GM19043 (cell line): ENCODE results near the gene SCAF8.

Experiments
- ATAC-seq: cut with Tn5 transposase; IDR thresholded peaks from one replicate; pipeline ENCODE4 v1.9.1; 2021; ENCODE audit warnings: low read depth; ENCODE audit not compliant: unreplicated experiment

The SCAF8 gene

DNA sequence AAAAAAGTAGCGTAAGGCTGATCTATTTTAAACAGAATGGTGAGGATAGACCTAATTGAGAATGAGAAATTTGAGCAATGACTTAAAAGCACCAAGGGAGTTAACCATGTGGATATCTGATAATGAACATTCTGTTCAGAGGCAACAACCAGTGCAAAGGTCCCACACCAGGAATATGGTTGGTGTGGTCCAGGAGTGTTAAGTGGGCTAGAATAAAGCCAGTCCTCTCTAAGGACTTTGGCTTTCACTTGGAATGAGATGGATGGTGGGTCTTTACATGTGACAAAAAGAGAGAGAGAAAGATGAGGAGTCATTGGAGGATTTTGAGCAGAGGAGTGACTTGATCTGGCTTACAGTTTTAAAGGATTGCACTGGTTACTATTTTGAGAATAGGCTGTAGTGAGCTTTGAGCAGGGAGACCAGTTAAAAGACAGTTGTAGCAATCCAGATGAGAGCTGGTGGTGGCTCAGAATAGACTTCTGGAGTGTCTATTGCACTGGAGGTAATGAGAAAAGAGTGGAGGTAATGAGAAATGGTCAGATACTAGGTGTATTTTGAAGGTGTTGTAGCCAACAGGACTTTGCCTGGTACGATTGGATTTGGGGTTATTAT lies 89.8 kb downstream of the SCAF8 start:
- no peak for ATAC-seq

DNA sequence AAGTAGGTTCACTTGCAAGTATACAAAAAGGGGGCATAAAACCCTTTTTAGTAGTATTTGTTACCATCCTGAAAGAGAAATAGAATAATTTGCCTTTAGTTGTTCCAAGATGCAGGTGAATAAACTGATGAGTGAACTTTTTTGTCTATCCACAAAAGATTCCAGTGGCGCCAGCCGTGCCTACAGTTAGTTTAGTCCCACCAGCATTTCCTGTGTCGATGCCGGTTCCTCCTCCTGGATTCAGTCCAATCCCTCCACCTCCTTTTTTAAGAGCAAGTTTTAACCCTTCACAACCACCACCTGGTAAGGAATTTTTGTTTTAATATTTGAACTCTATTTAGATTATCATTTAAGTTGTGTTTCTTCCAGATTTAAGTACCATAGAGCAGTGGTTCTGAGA lies 90.9 kb downstream of the SCAF8 start:
- no peak for ATAC-seq

DNA sequence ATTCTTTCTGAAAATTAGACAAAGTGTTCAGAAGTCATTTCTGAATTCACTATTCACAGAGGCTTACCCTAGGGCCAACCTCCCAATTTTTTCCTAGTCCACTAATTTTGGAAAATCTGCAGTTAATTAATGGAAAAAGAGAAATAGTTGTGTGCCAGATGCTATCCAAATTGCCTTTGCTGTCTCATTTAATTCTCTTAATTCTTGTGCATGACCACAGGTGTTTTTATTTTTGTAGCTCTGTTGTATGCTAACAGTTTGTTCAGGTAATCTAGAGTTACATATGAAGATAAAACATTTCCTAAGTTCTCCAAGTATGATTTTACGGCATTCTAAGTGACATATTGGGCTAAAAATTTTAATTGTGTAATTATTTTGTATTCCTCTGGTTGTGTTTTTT lies 96.8 kb downstream of the SCAF8 start:
- ATAC-seq: no peak

DNA sequence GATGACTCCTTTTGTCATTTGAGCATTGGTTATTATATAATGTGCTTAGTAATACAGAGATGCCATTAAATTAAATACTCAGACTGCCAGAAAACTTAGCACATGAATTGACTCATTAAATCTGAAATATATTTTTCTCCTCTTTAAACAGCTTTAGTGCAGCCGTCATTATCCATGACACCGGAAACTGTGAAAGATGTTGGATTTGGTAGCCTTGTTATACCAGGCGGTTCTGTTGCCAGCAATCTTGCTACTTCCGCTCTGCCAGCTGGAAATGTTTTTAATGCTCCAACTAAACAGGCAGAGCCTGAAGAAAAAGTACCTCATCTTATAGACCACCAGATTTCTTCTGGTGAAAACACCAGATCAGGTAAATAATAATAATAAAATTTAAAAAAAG lies 97.6 kb downstream of the SCAF8 start:
- ATAC-seq: no peak

DNA sequence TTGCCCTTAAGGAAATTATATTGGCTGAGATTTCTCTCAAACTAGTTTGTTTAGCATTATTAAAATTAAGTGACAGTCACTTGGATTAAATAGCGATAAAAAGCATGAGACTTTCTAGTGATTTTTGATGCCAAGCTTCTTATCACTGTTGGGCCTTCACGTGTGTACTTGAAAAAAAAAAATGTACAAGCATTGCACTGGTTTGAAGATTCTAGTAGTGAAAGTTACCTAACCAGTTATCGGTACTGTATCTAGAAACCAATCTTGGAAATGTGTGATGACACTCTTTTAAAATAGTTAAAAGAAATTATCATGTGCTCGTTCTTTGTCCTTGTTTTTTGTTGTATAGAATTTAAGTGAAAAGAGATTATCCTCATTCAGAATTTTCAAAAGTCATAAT lies 102.1 kb downstream of the SCAF8 start:
- ATAC-seq: no peak

DNA sequence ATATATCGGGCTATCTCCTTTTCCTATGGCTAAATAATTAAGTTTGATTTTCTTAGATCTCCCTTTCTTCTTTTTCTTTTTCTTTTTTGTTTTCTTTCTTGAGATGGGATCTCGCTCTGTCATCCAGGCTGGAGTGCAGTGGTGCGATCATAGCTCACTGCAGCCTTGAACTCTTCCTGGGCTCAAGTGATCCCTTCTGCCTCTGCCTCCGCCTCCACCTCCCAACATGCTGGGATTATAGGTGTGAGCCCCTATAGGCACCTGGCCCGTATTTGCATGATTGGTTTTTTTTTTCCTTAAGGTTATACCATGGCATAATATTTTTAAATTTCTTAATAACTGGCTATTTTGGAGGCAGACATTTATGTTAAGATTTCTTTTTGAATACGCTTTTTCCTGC lies 106.3 kb downstream of the SCAF8 start:
- ATAC-seq: no peak

DNA sequence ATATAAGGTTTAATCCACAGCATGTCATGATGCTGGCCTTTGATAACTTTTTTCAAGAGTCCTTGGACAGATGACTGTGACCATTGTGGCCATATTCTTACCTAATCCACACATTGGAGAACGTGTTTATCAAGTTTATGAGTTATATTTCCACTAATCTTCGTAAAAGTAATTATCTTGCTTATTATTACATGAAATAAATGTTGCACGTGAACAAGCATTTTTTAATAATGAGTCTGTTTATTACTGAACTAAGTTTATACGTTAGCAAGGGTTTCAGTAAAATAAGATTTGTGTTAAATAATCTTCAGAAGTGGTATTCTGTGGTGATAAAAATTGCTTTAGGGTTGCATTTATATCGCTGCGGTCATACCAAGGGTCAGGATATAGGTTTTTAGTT lies 107.1 kb downstream of the SCAF8 start:
- ATAC-seq: no peak

DNA sequence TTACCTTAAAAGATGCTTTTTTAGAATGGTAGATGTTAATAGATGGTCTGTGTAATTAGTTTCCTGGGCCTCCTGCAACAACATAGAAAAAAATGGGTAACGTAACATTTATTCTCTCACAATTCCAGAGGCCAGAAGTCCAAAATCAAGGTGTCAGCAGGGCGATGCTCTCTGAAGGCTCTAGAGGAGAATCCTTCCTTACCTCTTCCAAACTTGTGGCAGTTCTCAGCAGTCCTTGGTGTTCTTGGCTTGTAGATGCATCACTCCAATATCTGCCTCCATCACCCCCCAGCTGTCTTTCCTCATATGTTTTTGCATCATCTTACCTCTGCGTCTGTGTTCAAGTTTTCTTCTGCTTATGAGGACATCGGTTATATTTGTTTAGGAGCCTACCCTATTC lies 107.9 kb downstream of the SCAF8 start:
- no peak for ATAC-seq

DNA sequence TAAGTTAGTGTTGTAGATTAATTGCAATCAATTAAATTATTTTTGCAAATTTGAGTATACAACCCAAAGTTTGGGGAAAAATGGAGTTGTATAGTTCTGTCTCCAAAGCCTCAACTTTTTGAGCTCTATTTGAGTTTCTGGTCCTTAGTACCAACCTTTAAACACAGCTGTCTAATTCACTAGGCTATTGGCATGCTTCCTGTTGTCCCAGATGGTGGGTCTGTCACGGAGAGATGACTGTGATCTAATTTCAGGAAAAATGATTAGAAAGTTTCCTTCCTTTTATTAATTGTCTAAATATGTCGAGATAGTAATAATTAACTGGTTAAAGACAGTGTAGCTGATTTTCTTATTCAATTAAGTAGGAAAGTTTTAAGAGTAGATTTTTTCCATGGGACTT lies 109.6 kb downstream of the SCAF8 start:
- no peak for ATAC-seq

DNA sequence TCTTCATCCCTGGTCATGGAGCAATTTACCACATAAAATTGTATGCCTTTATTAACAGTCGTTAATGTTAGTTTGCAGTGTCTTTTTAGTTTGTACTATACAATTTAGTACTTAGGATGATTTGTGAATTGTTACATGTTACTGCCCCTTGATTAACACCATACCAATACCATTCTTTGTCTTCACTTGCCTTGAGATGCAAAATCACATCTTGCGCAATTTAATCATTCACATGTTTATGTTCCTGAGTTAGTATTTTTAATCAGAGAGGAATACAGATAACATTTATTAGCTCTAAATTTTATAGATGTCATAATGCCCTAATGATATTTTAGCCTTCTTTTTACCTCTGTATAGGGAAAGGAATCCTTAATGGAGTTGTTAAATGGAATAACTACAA lies 114.1 kb downstream of the SCAF8 start:
- ATAC-seq: no peak

DNA sequence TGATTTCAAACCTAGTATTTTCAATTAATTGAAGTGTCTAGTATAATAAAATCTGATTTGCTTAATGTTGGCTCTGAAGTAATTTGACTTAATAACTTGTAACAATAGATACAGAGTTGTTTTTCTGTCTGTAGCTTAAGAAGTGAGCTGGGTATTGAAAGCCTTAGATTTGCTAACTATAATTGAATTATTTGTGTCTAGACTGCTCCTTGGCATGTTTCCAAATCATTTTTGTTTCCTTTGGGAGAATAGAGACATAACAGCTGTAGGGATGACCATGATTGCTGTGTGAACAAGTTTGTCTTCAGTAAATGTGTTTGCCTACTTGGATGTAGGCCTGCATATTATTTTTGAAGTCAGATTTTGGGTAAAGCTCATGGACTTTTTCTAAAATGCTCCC lies 115.4 kb downstream of the SCAF8 start:
- ATAC-seq: no peak

DNA sequence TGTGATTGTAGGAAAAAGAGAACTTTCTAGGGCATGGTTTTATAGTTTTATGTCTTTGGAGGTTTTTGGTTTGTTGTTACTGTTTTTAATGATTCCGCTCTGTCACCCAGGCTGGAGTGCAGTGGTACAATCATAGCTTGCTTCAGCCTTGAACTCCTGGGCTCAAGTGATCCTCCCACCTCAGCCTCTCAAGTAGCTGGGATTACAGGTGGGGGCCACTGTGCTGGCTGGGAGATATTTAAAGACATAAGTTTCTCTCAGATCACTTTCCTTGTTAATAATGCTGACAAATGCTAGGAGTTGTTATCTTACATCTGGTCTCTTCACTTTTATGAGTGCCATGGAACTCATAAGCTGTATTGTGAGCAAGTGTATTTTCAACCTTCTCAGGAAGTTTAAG lies 116.3 kb downstream of the SCAF8 start:
- ATAC-seq: no peak

DNA sequence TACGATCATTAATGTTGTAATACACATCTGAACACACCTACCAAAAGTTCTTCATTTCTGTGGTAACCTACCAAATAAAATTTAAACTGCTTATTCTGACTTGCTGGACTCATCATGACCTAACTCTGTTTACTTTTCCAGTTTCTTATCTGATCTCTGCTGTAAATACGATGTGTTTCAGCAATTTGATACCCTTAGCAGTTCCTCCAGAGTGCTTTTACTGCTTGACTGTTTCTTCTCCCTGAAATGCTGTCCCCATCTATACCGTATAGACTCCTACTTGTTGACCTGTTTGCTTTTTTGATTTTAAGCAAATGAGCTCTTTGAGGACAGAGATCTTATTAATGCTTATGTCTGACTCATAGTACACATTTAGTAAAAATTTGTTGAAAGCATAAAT lies 119.5 kb downstream of the SCAF8 start:
- no peak for ATAC-seq

DNA sequence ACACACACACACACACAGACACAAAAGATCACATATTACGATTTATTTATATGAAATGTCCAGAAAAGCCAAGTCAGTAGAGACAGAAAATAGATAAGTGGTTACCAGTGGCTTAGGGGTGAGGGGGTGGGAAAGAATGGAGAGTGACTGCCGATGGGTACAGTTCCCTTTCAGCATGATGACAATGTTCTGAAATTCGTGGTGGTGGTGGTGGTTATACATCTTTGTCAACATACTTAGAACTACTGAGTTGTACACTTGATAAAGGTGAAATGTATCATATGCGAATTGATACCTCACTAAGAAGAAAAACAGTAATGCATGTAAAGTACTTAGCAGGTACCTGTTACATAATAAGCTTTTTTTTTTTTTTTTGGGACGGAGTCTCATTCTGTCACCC lies 124.3 kb downstream of the SCAF8 start:
- no peak for ATAC-seq

DNA sequence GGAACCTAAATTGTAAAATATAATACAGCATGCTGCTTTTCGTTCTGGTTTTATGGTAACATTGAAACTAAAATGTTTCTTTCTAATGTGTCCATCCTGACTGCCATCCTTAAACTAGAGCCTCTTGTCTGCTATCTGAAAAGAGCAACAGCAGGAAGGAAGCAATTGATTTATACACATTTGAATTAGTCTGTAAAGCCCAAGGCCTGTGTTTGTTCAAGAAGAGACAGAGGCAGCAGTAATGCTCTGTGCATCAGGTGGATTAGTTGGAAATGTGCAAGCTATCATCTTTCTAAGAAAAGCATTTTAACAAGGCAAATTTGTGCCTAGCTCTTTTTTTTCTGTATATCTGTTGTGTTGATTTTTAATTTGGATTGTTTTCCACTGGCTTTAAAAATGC lies 128.6 kb downstream of the SCAF8 start:
- ATAC-seq: no peak

DNA sequence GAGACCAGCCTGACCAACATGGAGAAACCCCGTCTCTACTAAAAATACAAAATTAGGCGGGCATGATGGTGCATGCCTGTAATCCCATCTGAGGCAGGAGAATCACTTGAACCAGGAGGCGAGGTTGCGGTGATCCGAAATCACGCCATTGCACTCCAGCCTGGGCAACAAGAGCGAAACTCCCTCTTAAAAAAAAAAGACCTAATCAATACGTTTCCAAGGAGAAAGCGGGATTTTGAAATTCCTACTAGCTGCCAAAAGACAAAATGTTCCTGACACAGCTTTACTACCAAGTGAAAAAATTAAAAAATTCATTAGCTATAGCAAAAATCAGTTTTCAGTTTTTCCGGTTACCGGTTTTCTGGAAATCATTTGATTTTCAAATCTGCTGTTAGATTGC lies 129.3 kb downstream of the SCAF8 start:
- no peak for ATAC-seq

DNA sequence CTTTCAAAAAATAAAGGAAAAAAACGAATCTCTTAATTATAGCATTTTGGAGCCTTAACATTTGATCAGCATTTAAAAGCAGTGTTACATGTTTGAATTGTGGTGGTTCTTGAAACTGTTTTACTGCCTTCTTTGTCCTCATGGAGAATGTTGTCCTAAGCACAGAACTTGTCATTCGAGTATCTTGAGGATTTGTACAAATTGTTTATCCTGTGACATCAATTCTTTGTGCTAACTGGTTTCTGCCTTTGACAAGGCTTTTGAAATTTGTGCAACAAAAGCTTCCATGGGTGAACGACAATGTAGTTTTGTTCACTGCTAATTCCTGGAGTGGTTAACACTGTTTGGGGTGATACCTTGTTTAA lies 130.8 kb downstream of the SCAF8 start:
- no peak for ATAC-seq

DNA sequence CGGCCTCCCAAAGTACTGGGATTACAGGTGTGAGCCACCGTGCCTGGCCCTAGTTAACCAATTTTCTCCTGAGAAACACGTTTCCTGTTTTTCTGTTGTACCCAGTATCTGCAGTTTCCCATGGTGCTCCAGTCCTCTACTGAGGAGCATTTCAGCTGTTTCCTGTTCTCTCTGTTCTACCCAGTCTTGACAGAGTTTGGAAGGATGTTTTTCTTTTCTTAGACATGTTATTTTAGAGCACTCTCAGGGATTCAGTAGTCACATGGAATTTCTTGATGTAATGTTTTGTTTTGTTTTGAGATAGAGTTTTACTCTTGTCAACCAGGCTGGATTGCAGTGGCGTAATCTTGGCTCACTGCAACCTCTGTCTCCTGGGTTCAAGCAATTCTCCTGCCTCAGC lies 132.1 kb downstream of the SCAF8 start:
- no peak for ATAC-seq

DNA sequence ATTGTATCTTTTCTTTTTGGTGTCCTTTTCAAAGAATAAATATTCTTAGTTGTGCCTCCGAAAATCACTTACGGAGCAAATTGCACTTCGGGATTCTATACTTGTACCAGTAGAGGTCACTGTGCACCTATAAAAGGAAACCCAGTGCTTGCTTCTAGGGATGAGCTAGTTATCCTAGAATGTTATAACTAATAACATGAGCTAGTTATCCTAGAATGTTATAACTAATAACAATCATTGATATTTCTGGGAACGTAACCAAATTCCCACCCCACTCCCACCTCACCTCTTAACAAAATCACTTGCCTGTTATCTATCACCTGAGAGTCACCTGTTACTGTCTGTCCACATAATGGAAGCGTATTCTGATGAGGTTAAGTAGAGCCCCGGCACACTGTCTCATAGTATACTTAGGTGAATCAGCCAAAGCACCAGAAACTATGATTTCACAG lies 135.0 kb downstream of the SCAF8 start:
- no peak for ATAC-seq

DNA sequence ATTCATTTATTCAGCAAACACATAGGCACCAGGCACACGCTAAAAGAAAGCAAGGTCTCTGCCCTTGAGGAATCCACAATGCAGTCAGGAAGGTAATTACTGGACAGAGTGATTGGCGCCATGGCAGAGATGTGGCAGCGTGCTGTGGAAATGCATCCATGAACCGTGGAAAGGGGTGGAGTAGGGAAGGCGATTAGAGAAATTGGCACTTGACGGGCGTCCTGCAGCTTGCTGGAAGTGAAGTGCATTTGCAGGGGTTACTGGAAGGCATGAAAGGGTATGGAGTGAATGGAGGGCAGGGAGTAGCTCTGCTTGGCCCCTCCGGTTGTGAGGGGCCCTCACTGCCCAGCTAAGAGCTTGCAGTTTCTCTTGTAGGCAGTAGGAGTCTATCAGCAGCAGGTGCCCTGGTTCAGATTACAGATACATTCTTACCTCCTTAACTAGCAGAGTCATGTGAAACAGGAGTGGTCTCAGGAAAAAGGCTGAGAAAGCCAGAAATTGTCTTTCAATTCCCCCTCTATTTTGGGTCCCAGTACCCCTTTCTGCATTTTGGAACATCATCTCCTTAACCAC lies 139.4 kb downstream of the SCAF8 start:
- ATAC-seq: no peak

DNA sequence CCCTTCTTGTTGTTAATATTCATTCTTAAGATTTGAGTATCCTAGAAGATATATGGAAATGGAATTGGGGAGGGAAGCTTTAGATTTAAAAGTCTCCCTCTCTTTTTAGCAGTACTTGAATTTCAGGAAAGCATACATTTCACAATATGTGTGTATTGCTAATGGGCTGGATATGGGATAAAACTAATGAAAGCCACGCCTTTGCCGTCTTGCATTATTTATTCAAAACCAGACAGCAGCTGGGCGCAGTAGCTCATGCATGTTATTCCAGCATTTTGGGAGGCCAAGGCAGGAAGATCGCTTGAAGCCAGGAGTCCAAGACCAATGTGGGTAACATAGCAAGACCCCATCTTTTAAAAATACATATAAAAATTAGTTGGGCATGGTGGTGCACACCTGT lies 140.3 kb downstream of the SCAF8 start:
- ATAC-seq: no peak

DNA sequence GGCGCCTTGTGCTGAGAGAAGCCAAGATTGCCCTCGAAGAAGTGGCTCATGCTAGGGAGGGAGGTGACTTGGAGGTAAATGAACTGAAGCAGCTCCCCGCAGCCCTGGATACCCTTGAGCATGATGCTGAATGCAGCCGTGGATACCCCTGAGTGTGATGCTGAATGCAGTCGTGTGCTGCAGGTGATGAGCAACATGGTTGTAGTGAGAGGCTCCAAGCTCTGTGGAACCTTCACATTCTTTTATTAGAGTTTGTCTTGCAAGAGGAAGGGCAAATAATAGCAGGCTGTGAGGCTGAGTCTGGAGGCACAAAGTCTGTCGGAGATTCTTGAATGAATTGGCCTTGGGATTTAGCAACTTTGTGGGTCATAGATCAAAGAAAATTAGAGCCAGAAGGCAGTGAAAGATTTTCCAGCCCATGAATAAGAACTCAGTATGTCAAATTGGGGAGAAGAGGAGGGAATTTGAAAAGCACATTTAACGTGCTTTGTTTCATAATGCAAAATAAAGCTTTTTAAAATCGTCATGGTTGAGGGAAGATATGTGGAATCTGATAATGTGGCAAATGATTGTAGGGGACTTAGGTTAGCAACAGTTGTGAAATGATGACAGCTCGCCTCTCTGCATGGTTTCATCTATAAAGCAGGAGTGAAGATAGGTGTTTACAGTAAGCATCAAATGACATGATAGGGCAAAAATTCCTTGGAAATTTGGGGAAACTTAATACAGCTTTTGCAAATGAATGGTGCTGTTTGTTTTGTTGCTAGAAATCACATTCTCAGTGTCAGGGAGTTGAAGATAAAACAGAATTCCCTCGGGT lies 141.8 kb downstream of the SCAF8 start:
- ATAC-seq: no peak
